Lung (tissue), 12 donors: ENCODE data around the gene DYRK3. TPM values are rescaled to one million over a fixed set of nuclear protein-coding genes. Genes with fewer than 3 reads are reported as not detected.
"Not testable (repeated sequence)": the region's sequence is repeated elsewhere in the genome, so short reads cannot be mapped to it uniquely, and the experiment has no call there.

Experiments
- ATAC-seq: fragments of 200-7000 bp; cut with Tn5 transposase; one replicate; pipeline ENCODE4 v1.9.1; 2020; ENCODE audit warnings: moderate number of reproducible peaks; ENCODE audit not compliant: insufficient read depth, low FRiP score
- DNase-seq, 3 donors: peaks; one replicate each; pipeline ENCODE4 v3.0.0-alpha.2; 2013 to 2017
- H3K27ac ChIP-seq, 2 donors: one replicate each; pipeline ENCODE4 v1.5.1; 2013; ENCODE audit warnings: mild to moderate bottlenecking in 2 of 2, moderate library complexity in 2 of 2, control low read depth in 1 of 2, inconsistent platforms in 1 of 2, low read depth in 1 of 2, low read length in 1 of 2
- H3K27me3 ChIP-seq, 3 donors: one replicate each; pipeline ENCODE4 v1.5.1; 2013; ENCODE audit warnings: low read length in 2 of 3; ENCODE audit not compliant: control insufficient read depth in 3 of 3, insufficient read depth in 3 of 3
- H3K36me3 ChIP-seq, 4 donors: one replicate each; pipeline ENCODE4 v1.5.1; 2013; ENCODE audit warnings: low read length in 4 of 4, mild to moderate bottlenecking in 1 of 4, moderate library complexity in 1 of 4; ENCODE audit not compliant: control insufficient read depth in 4 of 4, insufficient read depth in 4 of 4
- H3K4me1 ChIP-seq, 5 donors: one replicate each; pipeline ENCODE4 v1.5.1; 2013; ENCODE audit warnings: low read length in 5 of 5, mild to moderate bottlenecking in 2 of 5, moderate library complexity in 1 of 5; ENCODE audit not compliant: control insufficient read depth in 5 of 5, insufficient read depth in 5 of 5
- H3K4me3 ChIP-seq: one replicate; pipeline ENCODE4 v1.5.1; 2013; ENCODE audit warnings: mild to moderate bottlenecking, control low read depth, moderate library complexity
- H3K9ac ChIP-seq, 2 donors: one replicate each; pipeline ENCODE4 v1.5.1; 2013; ENCODE audit warnings: low read length in 2 of 2, control low read depth in 1 of 2; ENCODE audit not compliant: insufficient read depth in 1 of 2
- H3K9me3 ChIP-seq, 4 donors: one replicate each; pipeline ENCODE4 v1.5.1; 2013; ENCODE audit warnings: low read length in 3 of 4, mild to moderate bottlenecking in 1 of 4, moderate library complexity in 1 of 4; ENCODE audit not compliant: control insufficient read depth in 4 of 4, insufficient read depth in 3 of 4
- CTCF ChIP-seq: IDR thresholded peaks from 2 replicates; pipeline ENCODE4 v1.5.1; 2012; ENCODE audit warnings: mild to moderate bottlenecking; ENCODE audit errors: control extremely low read depth, extremely low read depth
- WGBS, 2 donors: extraction: QIAGEN DNeasy Blood & Tissue Kit; methylation state at CpG; one replicate each; pipeline ENCODE4 v1.1.7; 2013; 5-methylcytosine and 5-hydroxymethylcytosine counted together
- polyA plus RNA-seq, 2 donors: library from polyadenylated mRNA; stranded (reverse); fragments of 200-250 nt; gene quantifications; one replicate each; pipeline ENCODE4 v1.2.1, GENCODE V29; 2013
- total RNA-seq, 2 donors: library from RNA; depleted of rRNA in 1 of 2; stranded (reverse); fragments of >200 nt in 1 of 2; gene quantifications; one replicate each; pipeline ENCODE4 v1.2.1, GENCODE V29; 2014 to 2021
- donor health status: control.
- donor health status: control.
- donor health status: Bipolar disorder and iron deficiency.
- donor health status: healthy.
- donor health status: DM: yes; HTN: yes; CAD: no.

The DYRK3 gene
- total and polyA plus RNA-seq, 4 donors, result 4.6 to 13.0 (median 8.8) TPM

- TF ChIP-seq CTCF, result no peak
- no peaks in the 10 kb centered on the region for H3K27me3 ChIP-seq
- ATAC-seq (no peak), DNase-seq (peak in 2 of 3 donors; percentile 26 to 39)
- peaks cover 0 to 9% (median 5%) of the 10 kb centered on the region in 5 donors for H3K4me1 ChIP-seq
- H3K9me3 ChIP-seq, result no peaks in the 10 kb centered on the region
- no peak overlapping the region for H3K27ac ChIP-seq
- peaks cover 0 to 18% (median 8%) of the 10 kb centered on the region in 4 donors for H3K36me3 ChIP-seq
- H3K4me3 ChIP-seq, result no peak overlapping the region
- 61 to 65% methylated on average over 4 of the region's 4 CpGs for WGBS, 2 donors
- no peak overlapping the region for H3K9ac ChIP-seq
Observed at GRCh38 chr1:206609229-206609991, 25.9 kb upstream of the DYRK3 start.

- H3K36me3 ChIP-seq, result peaks cover 0 to 13% (median 3%) of the 10 kb centered on the region in 4 donors
- peaks cover 0 to 3% (median 0%) of the 10 kb centered on the region in 3 donors for H3K27me3 ChIP-seq
- peak; percentile 100 for ATAC-seq
- H3K27ac ChIP-seq, result peak within 1 kb of the TSS; percentile 86 to 94
- H3K9me3 ChIP-seq, result no peaks in the 10 kb centered on the region
- WGBS, 2 donors, result 4 to 7% methylated on average over 40 to 48 of the region's 48 CpGs
- peaks cover 0 to 9% (median 5%) of the 10 kb centered on the region in 5 donors for H3K4me1 ChIP-seq
- H3K4me3 ChIP-seq, result peak within 1 kb of the TSS; percentile 71
- TF ChIP-seq CTCF, result peak; percentile 85
- H3K9ac ChIP-seq, result peak within 1 kb of the TSS; percentile 91 to 98
- DNase-seq, result peak; percentile 96 to 97 (median 97)
Observed at GRCh38 chr1:206612129-206612876, 23.0 kb upstream of the DYRK3 start, which contains the start of gene EIF2D. Gene EIF2D, minus strand, starts transcription at chr1:206612465. Its CDS starts 123 bp downstream, at chr1:206612342.

GRCh38 chr1:206626396-206626795, 8.9 kb upstream of the DYRK3 start:
- ATAC-seq, result not testable (repeated sequence)

GRCh38 chr1:206628916-206629315, 6.4 kb upstream of the DYRK3 start:
- H3K27me3 ChIP-seq, result no peaks in the 10 kb centered on the region
- ATAC-seq (no peak), DNase-seq (no peak)
- H3K4me3 ChIP-seq, result no peak overlapping the region
- no peak overlapping the region for H3K9ac ChIP-seq
- H3K4me1 ChIP-seq, result peaks cover 0 to 17% (median 7%) of the 10 kb centered on the region in 5 donors
- H3K9me3 ChIP-seq, result no peaks in the 10 kb centered on the region
- whole genome bisulfite sequencing, 2 donors, result 0 to 76% methylated on average over 1 of the region's 1 CpG
- H3K27ac ChIP-seq, result no peak overlapping the region
- H3K36me3 ChIP-seq, result no peaks in the 10 kb centered on the region
- TF ChIP-seq CTCF, result no peak

More at GRCh38 chr1:206626396-206626795, 8.9 kb upstream of the DYRK3 start:
- not testable (repeated sequence) for H3K9me3 ChIP-seq, H3K36me3 ChIP-seq, H3K27me3 ChIP-seq, H3K4me1 ChIP-seq, H3K27ac ChIP-seq, H3K9ac ChIP-seq, H3K4me3 ChIP-seq, DNase-seq
- WGBS, 2 donors, result 99 to 100% methylated on average over 2 of the region's 2 CpGs
